Cardiac muscle cell (in vitro differentiated cells and primary cell): ENCODE data around the gene BORCS5. TPM values are rescaled to one million over a fixed set of nuclear protein-coding genes. Genes with fewer than 3 reads are reported as not detected.

Experiments
- DNase-seq, 2 donors: peaks; one replicate each; pipeline versions ENCODE4 v3.0.0 to v3.0.0-alpha.2; 2010 to 2017; ENCODE audit warnings: low read depth in 1 of 2, low spot score in 1 of 2
- H3K27ac ChIP-seq: fragments of 200-600 bp; sonication (generic); 2 replicates; pipeline ENCODE4 v1.5.1; 2016
- H3K27me3 ChIP-seq: fragments of 200-600 bp; sonication (generic); 2 replicates; pipeline ENCODE4 v1.6.0; 2016; ENCODE audit warnings: control low read depth
- H3K36me3 ChIP-seq: fragments of 200-600 bp; sonication (generic); 2 replicates; pipeline ENCODE4 v1.5.1; 2016; ENCODE audit warnings: control low read depth
- H3K4me1 ChIP-seq: fragments of 200-600 bp; sonication (generic); 2 replicates; pipeline ENCODE4 v1.8.1; 2017; ENCODE audit warnings: low read depth, mild to moderate bottlenecking, mixed run types
- H3K4me3 ChIP-seq: fragments of 200-600 bp; sonication (generic); 2 replicates; pipeline ENCODE4 v1.5.1; 2016; ENCODE audit warnings: mild to moderate bottlenecking
- H3K9me3 ChIP-seq: fragments of 200-600 bp; sonication (generic); 2 replicates; pipeline ENCODE4 v1.5.1; 2017; ENCODE audit warnings: low read depth, mild to moderate bottlenecking, control low read depth
- CTCF ChIP-seq: IDR thresholded peaks from 2 replicates; pipeline ENCODE4 v1.5.1; 2012; ENCODE audit warnings: low read depth, mild to moderate bottlenecking, low read length
- polyA plus RNA-seq: library from polyadenylated mRNA; unstranded; fragments of >200 nt; fragmentation: Nextera tagmentation; extraction: Ambion mirVana; gene quantifications from 2 replicates; pipeline ENCODE4 v1.2.1, GENCODE V29; 2016
- total RNA-seq: library from RNA; depleted of rRNA; stranded (reverse); fragments of >200 nt; gene quantifications from 2 replicates; pipeline ENCODE4 v1.2.3, GENCODE V29; 2016

The BORCS5 gene
- total and polyA plus RNA-seq, 2 experiments from 2014 or later = 9.2 to 17.3 TPM

- H3K4me1 ChIP-seq = no peaks in the 10 kb centered on the region
- H3K36me3 ChIP-seq = no peaks in the 10 kb centered on the region
- no peak overlapping the region for H3K4me3 ChIP-seq
- TF ChIP-seq CTCF = no peak
- H3K9me3 ChIP-seq = no peaks in the 10 kb centered on the region
- no peak overlapping the region for H3K27ac ChIP-seq
- no peaks in the 10 kb centered on the region for H3K27me3 ChIP-seq
- DNase-seq = no peak
Observed at GRCh38 chr12:12461923-12462315, 105.0 kb downstream of the BORCS5 start.

GRCh38 chr12:12465522-12465921, 108.6 kb downstream of the BORCS5 start:
- Histone ChIP-seq H3K27me3 (no peaks in the 10 kb centered on the region), H3K36me3 (no peaks in the 10 kb centered on the region), H3K4me3 (no peak overlapping the region), H3K4me1 (no peaks in the 10 kb centered on the region), H3K27ac (no peak overlapping the region), H3K9me3 (no peaks in the 10 kb centered on the region)
- TF ChIP-seq CTCF = no peak
- DNase-seq = no peak

- Histone ChIP-seq H3K4me3 (no peak overlapping the region), H3K36me3 (no peaks in the 10 kb centered on the region), H3K27me3 (no peaks in the 10 kb centered on the region), H3K4me1 (no peaks in the 10 kb centered on the region), H3K9me3 (no peaks in the 10 kb centered on the region), H3K27ac (no peak overlapping the region)
- no peak for TF ChIP-seq CTCF
- DNase-seq = no peak
Observed at GRCh38 chr12:12466157-12466556, 109.3 kb downstream of the BORCS5 start.

GRCh38 chr12:12467264-12467663, 110.4 kb downstream of the BORCS5 start:
- no peaks in the 10 kb centered on the region for H3K36me3 ChIP-seq
- no peak overlapping the region for H3K27ac ChIP-seq
- no peaks in the 10 kb centered on the region for H3K27me3 ChIP-seq
- no peak for TF ChIP-seq CTCF
- H3K9me3 ChIP-seq = no peaks in the 10 kb centered on the region
- DNase-seq = no peak
- H3K4me1 ChIP-seq = no peaks in the 10 kb centered on the region
- no peak overlapping the region for H3K4me3 ChIP-seq

- Histone ChIP-seq H3K9me3 (no peaks in the 10 kb centered on the region), H3K36me3 (no peaks in the 10 kb centered on the region), H3K27ac (no peak overlapping the region), H3K4me3 (no peak overlapping the region), H3K4me1 (no peaks in the 10 kb centered on the region), H3K27me3 (no peaks in the 10 kb centered on the region)
- no peak for TF ChIP-seq CTCF
- DNase-seq = no peak
Observed at GRCh38 chr12:12467688-12468261, 110.9 kb downstream of the BORCS5 start.

- no peaks in the 10 kb centered on the region for H3K36me3 ChIP-seq
- H3K27me3 ChIP-seq = no peaks in the 10 kb centered on the region
- no peak overlapping the region for H3K4me3 ChIP-seq
- DNase-seq = no peak
- no peaks in the 10 kb centered on the region for H3K9me3 ChIP-seq
- no peak overlapping the region for H3K27ac ChIP-seq
- TF ChIP-seq CTCF = no peak
- H3K4me1 ChIP-seq = no peaks in the 10 kb centered on the region
Observed at GRCh38 chr12:12468575-12468974, 111.7 kb downstream of the BORCS5 start.
